Measurements from ENCODE around the gene LMAN1.

LMAN1 gene

DNA sequence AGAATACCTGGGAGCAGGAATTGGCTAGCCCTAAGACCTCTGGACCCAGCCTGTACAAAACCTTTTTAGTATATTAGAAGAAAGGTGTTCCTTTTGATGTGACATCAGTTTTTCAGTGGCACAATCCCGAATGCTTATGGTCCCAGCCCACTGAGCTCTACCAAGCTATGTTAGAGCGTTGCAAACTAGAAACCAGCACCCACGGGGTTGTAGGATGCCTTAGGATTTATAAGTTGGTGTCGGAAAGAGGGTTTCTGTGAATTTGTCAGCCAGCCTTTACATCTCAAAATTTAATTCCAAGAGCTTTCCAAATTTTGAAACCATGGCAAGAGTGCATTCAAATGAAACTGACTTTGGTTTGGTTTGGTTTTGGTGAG, 499 bp upstream of the LMAN1 start:
- DNase-seq: no peak

DNA sequence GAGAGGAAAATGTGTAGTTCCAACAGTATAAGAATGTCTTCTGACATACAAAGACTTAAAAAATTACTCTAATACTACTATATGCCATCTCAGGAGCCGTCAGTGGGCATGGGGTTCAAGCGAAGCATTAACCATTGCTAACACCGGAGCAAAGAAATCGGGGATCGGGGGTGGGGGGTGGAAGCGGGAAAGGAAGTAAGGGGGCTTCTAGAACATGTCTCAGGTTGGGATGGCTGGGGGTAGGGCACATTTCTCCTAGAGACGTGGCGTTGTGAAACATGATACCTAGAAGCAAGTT, 702 bp downstream of the LMAN1 start:
- DNase-seq: no peak

DNA sequence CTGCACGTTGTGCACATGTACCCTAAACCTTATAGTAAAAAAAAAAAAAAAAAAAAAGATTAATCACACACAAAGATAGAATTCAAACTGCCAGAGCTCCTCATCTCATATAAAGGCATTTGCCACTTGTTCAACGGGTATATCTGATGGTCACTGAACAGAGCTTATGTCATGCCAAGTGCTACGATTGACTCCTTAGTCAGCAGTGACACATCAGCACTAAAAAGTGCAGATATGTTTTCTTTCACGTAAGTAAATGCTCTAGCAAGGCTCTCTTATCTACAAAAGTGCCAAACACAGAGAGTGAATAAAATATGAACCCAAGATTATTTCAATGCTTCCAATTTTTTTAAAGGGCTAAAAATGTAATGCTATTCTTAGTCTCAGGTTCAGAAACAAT, 1.1 kb downstream of the LMAN1 start:
- DNase-seq: no peak

DNA sequence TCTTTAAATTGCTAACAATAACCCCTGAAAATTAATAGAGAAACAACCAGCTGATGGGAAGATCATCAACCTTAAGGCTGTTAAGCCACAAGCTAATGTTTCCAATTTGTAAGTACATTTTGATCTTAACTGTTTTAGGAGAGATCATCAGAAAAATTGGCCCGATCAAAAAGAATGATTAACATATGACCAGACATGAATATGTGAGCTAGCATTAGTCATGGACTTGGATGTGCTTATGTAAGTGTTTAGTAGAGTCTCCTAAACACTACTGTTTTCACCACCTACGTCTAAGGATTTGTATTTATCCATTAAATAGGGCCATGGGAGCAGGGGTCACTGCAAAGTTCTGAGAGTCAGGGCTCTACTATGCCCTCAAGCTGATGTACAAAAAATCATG, 4.3 kb downstream of the LMAN1 start:
- no peak for DNase-seq

DNA sequence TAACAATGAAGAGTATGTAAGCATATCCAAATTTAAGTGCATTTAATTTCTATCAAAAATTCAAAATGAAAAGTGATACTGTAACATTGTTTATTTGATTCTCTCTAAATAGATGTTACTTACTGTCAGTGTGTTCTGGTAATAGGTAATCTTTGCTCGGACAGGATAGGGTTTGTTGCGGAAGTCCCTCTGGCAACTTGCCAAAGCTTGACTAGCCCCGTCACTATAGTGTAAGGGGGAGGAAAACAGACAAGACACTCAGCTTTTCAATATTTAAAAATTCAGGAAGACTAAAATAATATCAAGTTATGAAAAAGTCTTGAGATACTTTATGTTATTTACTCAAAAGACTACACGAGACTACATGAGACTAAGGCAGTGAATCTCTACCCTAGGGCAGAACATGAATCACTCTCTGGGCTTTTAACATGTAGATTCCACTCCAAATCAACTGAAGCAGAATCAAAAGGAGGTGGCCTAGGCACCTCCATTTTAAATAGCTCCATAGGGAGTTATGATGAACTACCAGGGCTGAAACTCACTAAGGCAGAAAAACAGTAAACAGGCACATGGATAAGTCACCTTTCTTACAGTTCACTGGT, 5.9 kb downstream of the LMAN1 start:
- DNase-seq: no peak

DNA sequence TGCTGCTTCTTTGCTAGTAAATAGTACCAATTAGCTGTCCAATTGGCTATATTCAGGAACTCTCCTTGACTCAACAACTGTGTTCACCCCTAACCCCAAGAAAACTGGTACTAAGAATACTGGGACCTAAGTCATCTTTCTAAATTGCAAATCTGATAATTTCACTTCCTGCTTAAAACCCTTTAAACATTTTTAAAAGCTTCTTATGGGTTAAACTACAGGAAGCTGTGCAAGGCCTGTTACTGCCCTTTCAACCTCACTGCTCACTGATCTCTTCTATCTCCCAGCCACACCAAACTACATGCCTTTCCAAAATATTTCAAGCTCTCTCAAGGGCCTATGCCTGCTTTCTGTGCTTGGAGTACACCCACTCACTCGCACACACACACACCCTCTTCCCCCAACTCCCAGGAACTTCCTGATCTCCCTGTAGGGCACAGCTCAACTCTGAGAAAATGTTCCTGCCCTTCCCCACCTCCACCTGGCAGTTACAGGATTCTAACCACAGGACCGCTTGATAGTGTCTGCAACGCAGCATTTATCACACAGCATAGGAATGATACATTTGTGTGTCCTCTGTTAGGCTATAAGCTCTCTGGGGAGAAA, 6.7 kb downstream of the LMAN1 start:
- DNase-seq: no peak

DNA sequence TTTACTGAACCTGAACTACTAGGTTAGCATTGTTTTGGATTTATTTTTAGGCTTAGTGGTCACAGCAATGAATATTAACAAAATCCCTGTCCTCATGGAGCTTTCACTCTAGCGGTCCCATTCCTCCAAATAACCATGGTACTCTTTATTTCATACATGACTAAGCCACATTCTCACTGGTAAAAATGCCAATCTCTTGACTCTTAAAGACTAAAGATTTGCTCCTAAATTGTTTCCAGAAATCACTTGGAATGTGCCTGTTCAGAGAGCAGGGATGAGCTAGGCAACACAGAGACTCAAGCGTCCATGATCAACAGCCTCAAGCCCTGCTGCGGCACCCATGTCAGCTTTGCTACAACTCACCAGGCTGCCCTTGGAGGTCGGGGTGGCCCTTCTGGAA, 13.5 kb downstream of the LMAN1 start:
- DNase-seq: no peak

DNA sequence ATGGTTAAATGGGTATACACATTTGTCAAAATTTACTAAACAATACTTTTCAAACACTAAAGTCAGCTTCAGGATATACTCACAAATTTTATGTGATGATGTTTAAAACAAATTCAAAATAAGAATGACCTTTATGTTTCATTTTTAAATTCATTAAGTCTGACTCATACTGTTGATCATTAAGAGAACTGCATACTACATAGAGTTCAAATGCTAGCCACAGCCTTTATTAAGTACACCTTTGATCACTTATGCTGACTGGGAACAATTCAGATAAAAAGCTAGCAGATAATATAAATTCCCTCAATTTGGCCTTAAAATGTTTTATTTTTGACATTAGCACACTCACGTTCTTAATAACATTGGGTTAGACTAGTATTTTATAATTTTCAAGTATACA, 14.1 kb downstream of the LMAN1 start:
- no peak for DNase-seq

DNA sequence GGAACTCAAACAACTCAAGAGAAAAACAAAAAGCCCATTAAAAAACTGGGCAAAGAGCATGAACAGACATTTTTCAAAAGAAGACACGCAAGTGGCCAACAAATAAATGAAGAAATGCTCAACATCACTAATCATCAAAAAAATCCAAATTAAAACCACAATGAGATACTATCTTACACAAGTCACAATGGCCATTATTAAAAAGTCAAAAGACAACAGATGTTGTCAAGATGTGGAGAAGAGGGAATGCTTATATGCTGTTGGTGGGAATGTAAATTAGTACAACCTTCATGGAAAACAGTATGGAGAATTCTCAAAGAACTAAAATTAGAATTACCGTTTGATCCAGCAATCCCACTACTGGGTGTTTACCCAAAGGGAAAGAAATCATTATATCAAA, 15.1 kb downstream of the LMAN1 start:
- DNase-seq: no peak

DNA sequence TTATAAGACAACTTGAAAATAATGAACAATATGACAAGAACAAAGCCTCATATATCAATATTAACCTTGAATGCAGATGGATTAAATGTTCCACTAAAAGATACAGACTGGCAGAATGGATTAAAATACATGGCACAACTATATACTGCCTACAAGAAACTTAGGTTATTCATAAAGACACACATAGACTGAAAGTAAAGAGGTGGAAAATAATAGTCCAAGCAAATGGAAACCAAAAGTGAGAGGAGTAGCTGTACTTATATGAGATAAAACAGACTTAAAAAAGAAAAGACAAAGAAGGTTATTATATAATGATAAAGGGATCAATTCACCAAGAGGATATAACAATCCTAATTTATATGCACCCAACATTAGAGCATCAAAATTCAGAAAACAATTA, 18.2 kb downstream of the LMAN1 start:
- DNase-seq: no peak

DNA sequence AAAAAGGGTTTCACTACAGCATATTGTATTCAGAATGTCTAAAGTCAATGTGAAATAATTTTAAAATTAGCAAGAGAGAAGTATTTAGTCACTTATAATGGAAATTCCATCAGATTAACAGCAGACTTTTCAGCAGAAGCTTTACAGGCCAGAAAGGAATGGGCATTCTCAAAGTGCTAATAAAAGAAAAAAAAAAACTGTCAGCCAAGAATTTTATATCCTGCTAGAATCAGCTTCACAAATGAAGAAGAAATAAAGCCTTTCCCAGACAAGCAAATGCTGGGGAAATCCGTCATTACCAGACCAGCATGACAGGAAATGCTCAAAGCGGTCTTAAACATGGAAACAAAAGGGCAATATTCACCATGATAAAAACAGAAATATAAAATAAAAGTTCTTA, 18.8 kb downstream of the LMAN1 start:
- no peak for DNase-seq

DNA sequence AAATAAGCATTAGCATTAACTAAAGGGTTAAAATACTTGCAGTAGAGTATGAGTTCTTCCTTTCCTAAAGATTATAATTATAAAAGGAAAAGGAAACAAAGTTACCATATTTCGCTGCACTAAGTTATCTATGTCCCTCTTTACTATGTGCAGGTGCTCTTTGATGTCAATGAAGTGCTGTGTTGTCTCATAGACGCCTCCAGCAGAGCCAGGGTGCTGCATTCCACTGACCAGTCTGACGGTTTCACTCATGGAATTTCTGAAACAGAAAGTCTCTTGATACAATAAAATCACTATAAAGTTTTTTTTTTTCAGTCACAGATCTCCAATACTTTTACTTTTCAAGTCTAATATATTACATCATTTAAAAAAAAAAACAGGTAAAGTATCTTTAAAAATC, 26.1 kb downstream of the LMAN1 start:
- no peak for DNase-seq

DNA sequence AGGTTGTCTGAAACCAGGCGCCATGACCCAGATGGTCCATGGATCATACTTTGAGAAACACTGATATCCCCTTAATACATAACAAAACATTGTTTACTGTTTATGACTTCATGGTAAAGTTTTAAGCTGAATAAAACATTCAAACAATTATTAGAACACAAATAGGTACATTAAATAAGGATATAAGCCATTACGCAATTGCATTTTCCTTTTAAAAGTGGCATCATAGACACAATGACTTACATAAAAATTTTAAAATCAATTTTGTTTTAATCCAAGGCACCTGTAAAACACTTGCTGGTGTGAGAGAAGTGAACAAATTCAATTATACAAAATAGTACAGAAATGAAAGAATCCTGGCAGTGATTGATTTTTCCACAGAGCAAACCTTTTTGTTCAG, 30.4 kb downstream of the LMAN1 start:
- DNase-seq: no peak

DNA sequence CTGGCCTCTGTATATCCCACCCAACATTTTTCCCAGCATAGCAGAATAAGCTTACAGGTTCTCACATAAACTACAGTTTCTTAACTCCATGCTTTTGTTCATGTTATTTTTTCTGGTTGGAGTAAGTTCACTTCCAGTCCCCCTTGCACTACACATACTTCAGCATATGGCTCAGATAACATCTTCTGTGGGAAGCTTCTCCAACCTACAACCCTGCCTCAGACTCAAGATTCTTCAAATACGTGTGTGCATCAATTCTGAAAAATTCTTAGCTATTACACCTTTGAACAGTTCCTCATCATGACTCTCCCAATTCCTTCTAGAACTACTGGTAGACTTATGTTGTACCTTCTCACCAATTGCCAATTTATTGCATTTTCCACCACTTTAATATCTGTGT, 33.1 kb downstream of the LMAN1 start:
- no peak for DNase-seq

DNA sequence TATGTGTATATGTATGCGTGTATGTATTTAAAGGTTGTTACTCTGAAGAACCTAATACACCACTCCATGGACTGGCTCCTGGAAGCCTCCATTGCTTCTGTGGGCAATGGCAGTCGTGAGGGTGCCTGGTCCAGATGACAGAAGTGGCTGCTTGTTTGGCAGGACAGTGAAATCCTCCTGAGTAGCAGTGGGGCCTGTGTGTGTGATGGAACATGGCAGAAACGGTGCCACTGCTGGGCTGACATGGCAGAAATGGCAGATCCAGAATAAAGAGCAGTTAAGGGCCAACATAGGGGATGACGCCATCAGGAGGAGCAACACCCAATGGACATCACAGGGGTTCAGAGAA, 34.5 kb downstream of the LMAN1 start:
- DNase-seq: no peak

DNA sequence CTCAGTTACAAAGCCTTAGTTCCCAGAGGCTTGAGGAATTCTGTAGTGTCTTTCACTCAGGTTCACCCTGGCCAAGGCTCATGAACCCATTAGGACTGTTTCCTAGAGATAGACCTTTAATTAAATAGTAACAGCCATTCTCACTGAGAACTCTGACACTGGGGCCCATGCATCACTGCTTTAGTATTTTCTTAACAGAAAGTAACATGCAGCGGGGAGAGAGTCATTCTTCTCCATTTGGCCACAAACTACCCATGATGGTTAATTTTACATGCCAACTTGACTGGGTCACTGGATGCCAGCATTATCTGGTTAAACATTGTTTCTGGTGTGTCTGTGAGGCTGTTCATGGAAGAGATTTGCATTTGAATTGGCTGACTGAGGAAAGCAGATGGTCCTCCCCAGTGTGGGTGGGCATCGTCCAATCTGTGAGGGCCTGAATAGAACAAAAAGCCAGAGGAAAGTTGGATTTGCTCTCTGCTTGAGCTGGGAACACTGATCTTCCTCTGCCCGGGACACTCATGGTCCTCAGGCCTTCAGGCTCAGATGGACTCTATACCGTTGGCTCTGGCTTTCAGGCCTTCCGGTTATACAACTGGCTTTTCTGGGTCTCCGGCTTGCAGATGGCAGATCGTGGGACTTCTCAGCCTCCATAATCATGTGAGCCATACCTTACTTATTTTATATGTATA, 35.0 kb downstream of the LMAN1 start:
- DNase-seq: no peak

DNA sequence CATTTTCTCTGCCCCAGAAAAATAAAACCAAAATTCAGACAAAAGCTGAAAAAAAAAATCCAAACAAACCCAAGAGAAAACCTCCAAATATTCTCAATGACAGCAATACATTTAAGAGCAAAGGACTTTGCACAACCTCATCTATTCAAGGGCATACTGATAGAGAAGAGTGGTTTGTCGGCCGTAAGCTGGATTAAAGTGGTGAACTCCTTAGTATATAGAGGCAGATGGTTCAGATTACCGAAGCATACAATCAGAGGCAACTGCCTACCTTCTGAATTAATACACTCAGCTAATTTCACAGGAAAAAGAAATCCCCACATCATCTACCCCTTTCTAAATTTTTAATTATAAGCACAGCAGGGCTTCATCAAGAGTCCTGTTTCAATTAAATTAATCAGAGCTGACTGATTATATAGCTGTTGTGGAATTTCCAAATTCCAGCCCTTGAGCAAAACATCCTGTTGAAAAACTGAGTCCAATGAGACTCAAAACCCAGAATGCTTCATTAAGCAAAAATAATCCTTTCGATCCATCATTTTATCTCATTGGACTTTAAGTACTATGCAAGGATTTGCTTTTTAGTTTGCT, 40.5 kb downstream of the LMAN1 start, which contains the start of gene CPLX4:
TSS of gene CPLX4 (minus strand) at position 190 of the 591 bp plus-strand sequence. CDS start at position 3, 187 bp downstream.
- peak; percentile 46 for DNase-seq

DNA sequence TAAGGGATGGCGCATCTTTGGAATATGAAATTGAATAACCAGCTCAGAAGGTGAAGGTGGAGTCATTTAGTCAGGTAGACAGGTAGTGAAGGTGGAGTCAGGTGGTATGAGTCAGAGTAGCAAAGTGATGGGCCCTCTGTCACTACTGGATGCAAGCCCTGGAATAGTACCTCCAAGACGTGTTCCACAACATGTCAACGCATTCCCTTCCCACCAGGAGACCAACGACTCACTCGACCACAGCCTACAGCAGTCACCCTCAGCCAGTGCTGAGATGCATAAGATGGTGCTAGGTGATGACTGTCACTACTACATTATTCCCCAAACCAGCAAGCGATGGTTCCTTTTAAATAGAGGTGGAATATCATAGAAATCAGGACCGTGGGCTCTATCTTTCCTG, 47.4 kb downstream of the LMAN1 start:
- DNase-seq: no peak

DNA sequence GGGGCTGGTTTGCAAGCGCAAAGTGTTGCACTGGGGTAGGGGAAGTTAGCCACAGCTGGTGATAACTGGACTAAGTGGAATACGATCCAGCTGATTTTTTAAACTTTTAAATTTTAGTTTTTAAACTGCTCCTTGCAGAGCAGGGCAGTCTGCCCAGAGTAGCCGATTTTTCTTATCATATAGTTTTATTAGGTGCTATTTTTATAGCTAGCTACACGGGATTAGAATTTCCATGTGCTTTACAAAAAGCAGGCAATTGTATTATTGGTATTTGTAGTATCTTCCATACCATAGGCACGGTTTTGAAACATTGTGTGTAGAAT, 50.2 kb downstream of the LMAN1 start:
- DNase-seq: no peak

DNA sequence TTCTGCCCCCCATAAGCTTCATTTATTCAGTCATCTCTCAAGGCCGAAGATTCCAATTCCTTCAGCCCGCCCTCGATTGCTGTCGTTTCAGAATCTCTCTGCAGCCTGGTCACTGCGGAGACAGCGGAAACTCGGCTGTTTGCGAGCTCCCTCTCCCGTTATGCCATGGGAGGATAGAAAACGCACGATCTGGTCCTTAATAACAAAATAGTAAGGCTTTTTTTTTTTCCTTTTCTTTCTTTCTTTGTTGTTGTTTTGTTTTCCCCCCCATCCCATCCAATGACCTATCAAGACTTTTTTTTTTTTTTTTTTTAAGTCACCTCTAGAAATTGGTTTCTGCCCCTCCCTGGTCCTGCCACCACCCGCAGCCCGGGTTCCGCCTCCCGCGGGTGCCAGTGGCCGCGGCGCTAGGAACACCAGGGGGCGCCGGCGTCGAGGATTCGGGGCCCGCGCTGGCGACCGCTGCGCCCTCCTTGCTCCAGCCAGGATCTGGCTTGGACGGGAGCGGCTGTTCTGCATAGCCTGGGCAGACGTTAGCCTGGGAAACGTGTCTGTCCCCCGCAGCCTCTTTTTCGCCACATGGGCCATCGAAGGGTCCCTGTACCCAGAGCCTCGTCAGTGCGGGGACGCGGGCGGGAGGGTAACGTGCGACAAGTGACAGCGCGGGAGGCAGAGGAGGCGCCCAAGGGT, 50.7 kb downstream of the LMAN1 start:
- peak; percentile 96 for DNase-seq

DNA sequence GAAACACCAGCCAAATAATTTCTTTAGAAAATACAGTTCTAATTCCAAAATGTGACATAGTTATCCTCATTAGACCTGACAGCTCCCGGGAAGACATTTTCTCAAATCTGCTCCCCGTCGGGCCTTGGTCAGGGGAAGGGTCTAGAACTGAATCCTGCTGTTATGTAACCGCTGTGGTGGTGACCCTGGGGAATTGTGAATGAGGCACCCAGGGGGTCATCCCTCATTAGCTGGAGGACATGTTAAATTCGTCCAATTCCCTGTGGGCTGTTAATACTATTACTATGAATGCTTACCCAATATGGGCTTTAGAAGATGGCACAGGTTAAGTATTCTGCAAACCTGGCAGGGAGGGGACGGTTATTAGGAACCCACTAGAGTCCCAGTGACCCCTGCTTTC, 52.4 kb downstream of the LMAN1 start:
- DNase-seq: peak; percentile 71

DNA sequence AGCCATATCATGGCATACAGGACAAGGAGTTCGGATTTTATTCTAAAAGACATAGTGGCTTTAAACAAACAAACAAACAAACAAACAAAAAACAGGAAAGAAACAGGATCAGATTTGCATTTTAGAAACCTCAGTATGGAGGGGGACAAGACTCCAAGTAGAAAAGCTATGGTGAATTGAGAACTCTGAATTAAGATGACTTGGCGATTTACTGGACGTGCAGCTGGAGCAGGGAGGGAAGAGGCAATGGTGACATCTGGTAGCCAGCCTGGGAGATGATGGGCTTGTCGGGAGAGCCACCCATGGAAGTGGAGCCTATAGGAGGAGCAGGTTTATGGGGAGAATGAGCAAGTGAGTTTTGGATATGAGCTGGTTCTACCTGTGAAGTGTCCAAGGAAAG, 53.8 kb downstream of the LMAN1 start:
- DNase-seq: peak; percentile 43

DNA sequence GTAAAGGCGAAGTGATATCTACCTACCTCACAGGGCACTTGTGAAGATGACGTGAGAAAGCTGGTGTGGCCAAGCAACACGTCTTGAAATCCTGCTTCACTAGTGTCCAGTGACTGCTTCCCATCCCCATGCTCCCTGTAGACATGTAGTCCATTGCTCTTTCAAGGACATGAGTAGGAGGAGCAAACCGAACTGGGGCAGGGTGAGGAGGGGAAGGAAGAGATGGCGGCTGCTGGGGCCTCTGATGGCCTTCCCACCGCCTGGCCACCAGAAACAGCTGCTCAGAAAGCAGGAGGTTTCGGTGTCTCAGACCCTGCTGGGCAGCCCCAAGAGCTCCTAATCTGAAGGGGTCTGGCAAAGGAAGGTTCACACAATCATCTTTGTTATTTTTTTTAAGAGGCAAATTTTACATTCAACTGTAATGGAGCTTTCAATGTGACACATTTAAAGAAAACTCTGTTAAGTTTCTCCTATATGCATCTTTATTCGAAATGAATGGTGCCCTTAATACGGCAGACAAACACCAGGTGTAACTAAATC, 55.3 kb downstream of the LMAN1 start:
- peak; percentile 79 for DNase-seq

DNA sequence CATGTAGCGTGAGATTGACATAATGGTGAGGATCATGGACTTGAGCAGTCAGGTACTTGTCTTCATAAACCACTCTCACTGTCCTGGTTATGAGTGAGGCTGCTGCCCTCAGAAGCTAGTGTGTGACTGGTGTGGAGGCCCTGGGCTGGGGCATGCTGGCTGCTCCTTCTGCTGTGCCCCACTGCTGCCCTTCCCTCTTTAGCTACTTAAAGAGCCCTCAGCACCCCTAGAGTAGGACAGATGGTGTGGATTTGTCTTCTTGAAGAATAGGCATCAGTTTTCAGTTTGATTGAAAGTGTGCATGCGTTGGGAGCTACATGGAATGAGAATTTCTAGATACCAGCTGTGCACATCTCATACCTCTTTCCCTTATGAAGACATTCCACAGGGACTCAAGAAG, 56.1 kb downstream of the LMAN1 start:
- peak; percentile 53 for DNase-seq
